Activated CD4-positive, CD25-positive, alpha-beta regulatory T cell treated with anti-CD3 and anti-CD28 coated beads, Interleukin-2, amount 50 U/mL, for 24 hours (primary cell): ENCODE measurements around the gene LRRC3.
"Not testable (repeated sequence)": the region's sequence is repeated elsewhere in the genome, so short reads cannot be mapped to it uniquely, and the experiment has no call there.

Experiments
- ATAC-seq, 2 donors: fragments of 150-1000 bp; cut with Tn5 transposase; one replicate each; pipeline ENCODE4 v1.10.0; 2021; ENCODE audit warnings: mild to moderate bottlenecking in 1 of 2, moderate library complexity in 1 of 2

The LRRC3 gene

GRCh38 chr21:44459712-44460440 is 4.6 kb downstream of the LRRC3 start:
- no peak for ATAC-seq

GRCh38 chr21:44460441-44460755 is 5.1 kb downstream of the LRRC3 start:
- no peak for ATAC-seq

- no peak for ATAC-seq
These were observed 5.7 kb downstream of the LRRC3 start for GRCh38 chr21:44461005-44461404.

- no peak for ATAC-seq
These were observed 6.2 kb downstream of the LRRC3 start for GRCh38 chr21:44461464-44462001.

GRCh38 chr21:44462086-44462833 is 7.0 kb downstream of the LRRC3 start:
- no peak for ATAC-seq

GRCh38 chr21:44462834-44463200 is 7.5 kb downstream of the LRRC3 start:
- ATAC-seq = no peak

- no peak for ATAC-seq
These were observed 8.4 kb downstream of the LRRC3 start for GRCh38 chr21:44463724-44464123.

- ATAC-seq = no peak
These were observed 9.0 kb downstream of the LRRC3 start for GRCh38 chr21:44464351-44464750.

- ATAC-seq = no peak
These were observed 11.1 kb downstream of the LRRC3 start for GRCh38 chr21:44466351-44466954.

GRCh38 chr21:44466996-44467858 is 11.9 kb downstream of the LRRC3 start:
- ATAC-seq = no peak

GRCh38 chr21:44467859-44468195 is 12.5 kb downstream of the LRRC3 start:
- no peak for ATAC-seq

GRCh38 chr21:44471341-44471740 is 16.0 kb downstream of the LRRC3 start:
- ATAC-seq = no peak

- no peak for ATAC-seq
These were observed 16.7 kb downstream of the LRRC3 start for GRCh38 chr21:44471996-44472395.

- ATAC-seq = no peak
These were observed 18.7 kb downstream of the LRRC3 start for GRCh38 chr21:44473915-44474555.

- no peak for ATAC-seq
These were observed 20.0 kb downstream of the LRRC3 start for GRCh38 chr21:44475266-44475845.

GRCh38 chr21:44477131-44477530 is 21.8 kb downstream of the LRRC3 start:
- ATAC-seq = no peak

- ATAC-seq = no peak
These were observed 22.4 kb downstream of the LRRC3 start for GRCh38 chr21:44477712-44478111.

GRCh38 chr21:44478124-44478800 is 23.0 kb downstream of the LRRC3 start:
- ATAC-seq = no peak

GRCh38 chr21:44478801-44479167 is 23.5 kb downstream of the LRRC3 start:
- ATAC-seq = no peak

GRCh38 chr21:44479556-44480199 is 24.4 kb downstream of the LRRC3 start:
- not testable (repeated sequence) for ATAC-seq
